K562 (cell line): ENCODE results near the gene ATG12. TPM values are rescaled to one million over a fixed set of nuclear protein-coding genes. Genes with fewer than 3 reads are reported as not detected.

ENCODE experiments used
- polyA plus RNA-seq, 8 experiments: library from polyadenylated mRNA; depleted of rRNA in 4 of 8; stranded (reverse) in 5 of 8; unstranded in 3 of 8; fragments of >200 nt; fragmentation: Nextera tagmentation in 2 of 8; fragmentation: Illumina TruSeq in 1 of 8; extraction: Ambion mirVana in 2 of 8; extraction: Trizol in 1 of 8; gene quantifications; 2 replicates each; pipeline versions ENCODE4 v1.2.1 to v1.2.3, GENCODE V29; 2011 to 2014; ENCODE audit warnings: inconsistent platforms in 1 of 8, missing spikeins in 1 of 8
- total RNA-seq, 7 experiments: library from RNA; depleted of rRNA in 6 of 7; stranded (reverse); fragments of >200 nt in 6 of 7; fragmentation: Illumina TruSeq in 2 of 7; extraction: Trizol in 2 of 7; gene quantifications; 2 replicates each; pipeline versions ENCODE4 v1.2.1 to v1.2.3, GENCODE V29; 2011 to 2021; ENCODE audit warnings: low replicate concordance in 1 of 7

ATG12 gene
- total and polyA plus RNA-seq, 9 of the 15 experiments (the other 6 are each of a cell fraction or from before 2014, with no cell fraction given): 21.6 to 132 (median 61.3) TPM

Other genes starting within 250 kb of the ATG12 start
- gene TICAM2, start 239.1 kb downstream of the ATG12 start, total RNA-seq (2014; rRNA removed): 0.41 and 0.69 TPM in 2 replicates
- gene TICAM2, start 239.1 kb downstream of the ATG12 start, total RNA-seq (2014; rRNA removed; fragmentation: Illumina TruSeq; extraction: Trizol): 0.98 TPM in 1 of 2 replicates, not detected in the other
- gene TICAM2, start 239.1 kb downstream of the ATG12 start, total RNA-seq (2015; rRNA removed; fragmentation: Illumina TruSeq; extraction: Trizol): 1.2 and 2.2 TPM in 2 replicates
- gene TICAM2, start 239.1 kb downstream of the ATG12 start, total RNA-seq (2021): 1.7 and 2.1 TPM in 2 replicates
- gene TICAM2, start 239.1 kb downstream of the ATG12 start, polyA plus RNA-seq (2011; rRNA removed): 0.17 TPM in 1 of 2 replicates, not detected in the other
- gene TICAM2, start 239.1 kb downstream of the ATG12 start, polyA plus RNA-seq (2014; fragmentation: Illumina TruSeq; extraction: Trizol): 1.8 TPM in 1 of 2 replicates, not detected in the other
- 1 to 10 TPM in 1 of 2 experiments, under 1 TPM in 1; 0.93 to 1.6 TPM for gene TICAM2, start 239.1 kb downstream of the ATG12 start, polyA plus RNA-seq (2014; fragmentation: Nextera tagmentation; extraction: Ambion mirVana)
- 0.15 and 0.38 TPM in 2 replicates for gene TICAM2, start 239.1 kb downstream of the ATG12 start, polyA plus RNA-seq (2014; rRNA removed)
- gene TMED7, start 215.5 kb downstream of the ATG12 start, total RNA-seq (2014; rRNA removed): 91.6 and 93.4 TPM in 2 replicates
- 45.7 and 54.6 TPM in 2 replicates for gene TMED7, start 215.5 kb downstream of the ATG12 start, total RNA-seq (2014; rRNA removed; fragmentation: Illumina TruSeq; extraction: Trizol)
- 39.5 and 45.3 TPM in 2 replicates for gene TMED7, start 215.5 kb downstream of the ATG12 start, total RNA-seq (2015; rRNA removed; fragmentation: Illumina TruSeq; extraction: Trizol)
- gene TMED7, start 215.5 kb downstream of the ATG12 start, total RNA-seq (2021): 52.4 and 57.9 TPM in 2 replicates
- 37.2 and 41.2 TPM in 2 replicates for gene TMED7, start 215.5 kb downstream of the ATG12 start, polyA plus RNA-seq (2011; rRNA removed)
- gene TMED7, start 215.5 kb downstream of the ATG12 start, polyA plus RNA-seq (2014; fragmentation: Illumina TruSeq; extraction: Trizol): 25.0 and 30.2 TPM in 2 replicates
- 10 to 100 TPM; 15.9 to 16.5 TPM for gene TMED7, start 215.5 kb downstream of the ATG12 start, polyA plus RNA-seq (2014; fragmentation: Nextera tagmentation; extraction: Ambion mirVana)
- 34.3 and 41.7 TPM in 2 replicates for gene TMED7, start 215.5 kb downstream of the ATG12 start, polyA plus RNA-seq (2014; rRNA removed)
- not detected in 2 replicates for gene CDO1, start 24.9 kb downstream of the ATG12 start, total RNA-seq (2014; rRNA removed)
- not detected in 2 replicates for gene CDO1, start 24.9 kb downstream of the ATG12 start, total RNA-seq (2014; rRNA removed; fragmentation: Illumina TruSeq; extraction: Trizol)
- not detected in 2 replicates for gene CDO1, start 24.9 kb downstream of the ATG12 start, total RNA-seq (2015; rRNA removed; fragmentation: Illumina TruSeq; extraction: Trizol)
- gene CDO1, start 24.9 kb downstream of the ATG12 start, total RNA-seq (2021): 0.22 TPM in 1 of 2 replicates, not detected in the other
- gene CDO1, start 24.9 kb downstream of the ATG12 start, polyA plus RNA-seq (2011; rRNA removed): not detected in 2 replicates
- gene CDO1, start 24.9 kb downstream of the ATG12 start, polyA plus RNA-seq (2014; fragmentation: Illumina TruSeq; extraction: Trizol): not detected in 2 replicates
- gene CDO1, start 24.9 kb downstream of the ATG12 start, polyA plus RNA-seq (2014; fragmentation: Nextera tagmentation; extraction: Ambion mirVana): not detected
- 0.16 TPM in 1 of 2 replicates, not detected in the other for gene CDO1, start 24.9 kb downstream of the ATG12 start, polyA plus RNA-seq (2014; rRNA removed)
- 48.5 and 50.2 TPM in 2 replicates for gene AP3S1, start 370 bp upstream of the ATG12 start, total RNA-seq (2014; rRNA removed)
- 106 and 112 TPM in 2 replicates for gene AP3S1, start 370 bp upstream of the ATG12 start, total RNA-seq (2014; rRNA removed; fragmentation: Illumina TruSeq; extraction: Trizol)
- gene AP3S1, start 370 bp upstream of the ATG12 start, total RNA-seq (2015; rRNA removed; fragmentation: Illumina TruSeq; extraction: Trizol): 88.2 and 95.9 TPM in 2 replicates
- gene AP3S1, start 370 bp upstream of the ATG12 start, total RNA-seq (2021): 67.3 and 72.1 TPM in 2 replicates
- 43.1 and 69.8 TPM in 2 replicates for gene AP3S1, start 370 bp upstream of the ATG12 start, polyA plus RNA-seq (2011; rRNA removed)
- gene AP3S1, start 370 bp upstream of the ATG12 start, polyA plus RNA-seq (2014; fragmentation: Illumina TruSeq; extraction: Trizol): 84.1 and 101 TPM in 2 replicates
- 10 to 100 TPM; 46.1 to 46.3 TPM for gene AP3S1, start 370 bp upstream of the ATG12 start, polyA plus RNA-seq (2014; fragmentation: Nextera tagmentation; extraction: Ambion mirVana)
- 67.1 and 86.1 TPM in 2 replicates for gene AP3S1, start 370 bp upstream of the ATG12 start, polyA plus RNA-seq (2014; rRNA removed)
- gene LVRN, start 120.9 kb upstream of the ATG12 start, total RNA-seq (2014; rRNA removed): 2.2 and 4.1 TPM in 2 replicates
- 4.7 and 6.7 TPM in 2 replicates for gene LVRN, start 120.9 kb upstream of the ATG12 start, total RNA-seq (2014; rRNA removed; fragmentation: Illumina TruSeq; extraction: Trizol)
- gene LVRN, start 120.9 kb upstream of the ATG12 start, total RNA-seq (2015; rRNA removed; fragmentation: Illumina TruSeq; extraction: Trizol): 3.4 and 3.8 TPM in 2 replicates
- gene LVRN, start 120.9 kb upstream of the ATG12 start, total RNA-seq (2021): 2.9 and 4.1 TPM in 2 replicates
- gene LVRN, start 120.9 kb upstream of the ATG12 start, polyA plus RNA-seq (2011; rRNA removed): 1.0 and 5.0 TPM in 2 replicates
- 4.5 and 5.7 TPM in 2 replicates for gene LVRN, start 120.9 kb upstream of the ATG12 start, polyA plus RNA-seq (2014; fragmentation: Illumina TruSeq; extraction: Trizol)
- gene LVRN, start 120.9 kb upstream of the ATG12 start, polyA plus RNA-seq (2014; fragmentation: Nextera tagmentation; extraction: Ambion mirVana): 1 to 10 TPM; 2.6 to 3.3 TPM
- 3.2 and 5.3 TPM in 2 replicates for gene LVRN, start 120.9 kb upstream of the ATG12 start, polyA plus RNA-seq (2014; rRNA removed)
- gene ARL14EPL, start 190.9 kb upstream of the ATG12 start, total RNA-seq (2014; rRNA removed): not detected in 2 replicates
- gene ARL14EPL, start 190.9 kb upstream of the ATG12 start, total RNA-seq (2014; rRNA removed; fragmentation: Illumina TruSeq; extraction: Trizol): 0.10 TPM in 1 of 2 replicates, not detected in the other
- gene ARL14EPL, start 190.9 kb upstream of the ATG12 start, total RNA-seq (2015; rRNA removed; fragmentation: Illumina TruSeq; extraction: Trizol): not detected in 2 replicates
- gene ARL14EPL, start 190.9 kb upstream of the ATG12 start, total RNA-seq (2021): 0.09 and 0.20 TPM in 2 replicates
- gene ARL14EPL, start 190.9 kb upstream of the ATG12 start, polyA plus RNA-seq (2011; rRNA removed): 0.07 TPM in 1 of 2 replicates, not detected in the other
- not detected in 2 replicates for gene ARL14EPL, start 190.9 kb upstream of the ATG12 start, polyA plus RNA-seq (2014; fragmentation: Illumina TruSeq; extraction: Trizol)
- under 1 TPM; 0.06 to 0.14 TPM for gene ARL14EPL, start 190.9 kb upstream of the ATG12 start, polyA plus RNA-seq (2014; fragmentation: Nextera tagmentation; extraction: Ambion mirVana)
- 0.20 TPM in 1 of 2 replicates, not detected in the other for gene ARL14EPL, start 190.9 kb upstream of the ATG12 start, polyA plus RNA-seq (2014; rRNA removed)
- gene COMMD10, start 243.5 kb upstream of the ATG12 start, total RNA-seq (2014; rRNA removed): 17.9 and 30.9 TPM in 2 replicates
- gene COMMD10, start 243.5 kb upstream of the ATG12 start, total RNA-seq (2014; rRNA removed; fragmentation: Illumina TruSeq; extraction: Trizol): 32.5 and 35.7 TPM in 2 replicates
- gene COMMD10, start 243.5 kb upstream of the ATG12 start, total RNA-seq (2015; rRNA removed; fragmentation: Illumina TruSeq; extraction: Trizol): 25.2 and 30.8 TPM in 2 replicates
- gene COMMD10, start 243.5 kb upstream of the ATG12 start, total RNA-seq (2021): 18.7 and 24.1 TPM in 2 replicates
- gene COMMD10, start 243.5 kb upstream of the ATG12 start, polyA plus RNA-seq (2011; rRNA removed): 20.4 and 28.0 TPM in 2 replicates
- 23.3 and 24.8 TPM in 2 replicates for gene COMMD10, start 243.5 kb upstream of the ATG12 start, polyA plus RNA-seq (2014; fragmentation: Illumina TruSeq; extraction: Trizol)
- 100 to 1,000 TPM in 1 of 2 experiments, 10 to 100 TPM in 1; 85.9 to 101 TPM for gene COMMD10, start 243.5 kb upstream of the ATG12 start, polyA plus RNA-seq (2014; fragmentation: Nextera tagmentation; extraction: Ambion mirVana)
- 23.3 and 24.1 TPM in 2 replicates for gene COMMD10, start 243.5 kb upstream of the ATG12 start, polyA plus RNA-seq (2014; rRNA removed)